NCI-H510A treated with DMSO at 0.1 percent for 48 hours (cell line): ENCODE measurements around the gene DNAJB4.
"Not testable (repeated sequence)": the region's sequence is repeated elsewhere in the genome, so short reads cannot be mapped to it uniquely, and the experiment has no call there.

Experiments used
- DNase-seq: peaks from one replicate; lab custom pipeline; 2025; lab: John Stamatoyannopoulos, UW

DNAJB4 gene

DNA sequence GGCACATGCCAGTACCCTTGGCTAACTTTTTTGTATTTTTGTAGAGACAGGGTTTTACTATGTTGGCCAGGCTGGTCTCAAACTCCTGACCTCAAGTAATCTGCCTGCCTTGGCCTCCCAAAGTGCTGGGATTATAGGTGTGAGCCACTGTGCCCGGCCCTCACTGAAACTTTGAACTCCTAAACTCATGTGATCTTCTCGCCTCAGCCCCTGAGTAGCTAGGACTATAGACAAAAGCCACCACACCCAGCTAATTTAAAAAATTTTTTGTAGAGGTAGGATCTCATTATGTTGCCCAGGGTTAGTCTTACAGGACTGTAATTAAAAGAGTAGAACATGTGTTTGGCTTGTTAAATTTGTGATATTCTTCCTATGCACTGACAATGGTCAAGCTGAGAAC is 60.1 kb downstream of the DNAJB4 start:
- DNase-seq = not testable (repeated sequence)
